Measurements from ENCODE around the gene SFXN5.

- TF ChIP-seq CTCF (conservative IDR thresholded peaks at IDR 0.05 in 1 of 2, IDR thresholded peaks at IDR 0.05 in 1 of 2; ENCODE audit: extremely low read depth in 1 of 2, insufficient read depth in 1 of 2, low read depth in 1 of 2, low read length in 2 of 2) (no peak), EZH2 (IDR thresholded peaks at IDR 0.05; ENCODE audit: borderline replicate concordance, low read length) (no peak)
Observed at GRCh38 chr2:73088211-73088610, 16.7 kb upstream of the SFXN5 start.
